Osteocyte (in vitro differentiated cells): ENCODE data around the gene TLX2. TPM values are rescaled to one million over a fixed set of nuclear protein-coding genes. Genes with fewer than 3 reads are reported as not detected.
A peak's percentile ranks its signal among the peaks of the same experiment; 100 is the strongest.

Source experiments
- DNase-seq: peaks from one replicate; pipeline ENCODE4 v3.0.0; 2021; ENCODE audit warnings: mixed read lengths; ENCODE audit not compliant: unreplicated experiment; ENCODE audit errors: extremely low spot score
- H3K27ac Mint-ChIP-seq: one replicate; pipeline ENCODE4 v1.8.0; 2021; ENCODE audit warnings: mild to moderate bottlenecking, mixed read lengths; ENCODE audit not compliant: unreplicated experiment
- H3K27me3 Mint-ChIP-seq: one replicate; pipeline ENCODE4 v1.8.0; 2021; ENCODE audit warnings: mixed read lengths; ENCODE audit not compliant: unreplicated experiment
- H3K36me3 Mint-ChIP-seq: one replicate; pipeline ENCODE4 v1.8.0; 2021; ENCODE audit warnings: mixed read lengths; ENCODE audit not compliant: unreplicated experiment
- H3K4me1 Mint-ChIP-seq: one replicate; pipeline ENCODE4 v1.8.0; 2021; ENCODE audit warnings: mixed read lengths; ENCODE audit not compliant: unreplicated experiment
- H3K4me3 Mint-ChIP-seq: one replicate; pipeline ENCODE4 v1.8.0; 2021; ENCODE audit warnings: mild to moderate bottlenecking, moderate library complexity, mixed read lengths; ENCODE audit not compliant: unreplicated experiment
- H3K9me3 Mint-ChIP-seq: one replicate; pipeline ENCODE4 v1.8.0; 2021; ENCODE audit warnings: mixed read lengths; ENCODE audit not compliant: unreplicated experiment
- CTCF ChIP-seq: fragments of 200-600 bp; sonication (generic); IDR thresholded peaks from 2 replicates; pipeline ENCODE4 v1.5.0; 2021; ENCODE audit warnings: antibody characterized with exemption, mild to moderate bottlenecking, moderate library complexity
- total RNA-seq: library from RNA; stranded (reverse); gene quantifications from 2 replicates; pipeline ENCODE4 v1.2.1, GENCODE V29; 2021

The TLX2 gene
- total RNA-seq, 1 donor from 2014 or later = not detected

GRCh38 chr2:74499267-74499939 lies 14.8 kb upstream of the TLX2 start, which contains the start of gene LBX2:
Gene LBX2 (minus strand): TSS chr2:74499603. CDS start chr2:74499537, 66 bp downstream.
- Mint-ChIP-seq H3K4me1 (peaks cover 51% of the 10 kb centered on the region), H3K27me3 (peaks cover 39% of the 10 kb centered on the region), H3K4me3 (peak within 1 kb of the TSS; percentile 76), H3K36me3 (peaks cover 8% of the 10 kb centered on the region), H3K9me3 (no peaks in the 10 kb centered on the region), H3K27ac (peak within 1 kb of the TSS; percentile 40)
- no peak for TF ChIP-seq CTCF
- no peak for DNase-seq

GRCh38 chr2:74499940-74500577 lies 14.2 kb upstream of the TLX2 start:
- no peak overlapping the region for H3K27ac Mint-ChIP-seq
- H3K27me3 Mint-ChIP-seq = peaks cover 39% of the 10 kb centered on the region
- H3K4me1 Mint-ChIP-seq = peaks cover 57% of the 10 kb centered on the region
- no peak for TF ChIP-seq CTCF
- peak overlapping the region; percentile 10 for H3K4me3 Mint-ChIP-seq
- no peaks in the 10 kb centered on the region for H3K9me3 Mint-ChIP-seq
- DNase-seq = no peak
- H3K36me3 Mint-ChIP-seq = peaks cover 14% of the 10 kb centered on the region

GRCh38 chr2:74500578-74500946 lies 13.7 kb upstream of the TLX2 start:
- Mint-ChIP-seq H3K27me3 (peaks cover 39% of the 10 kb centered on the region), H3K27ac (no peak overlapping the region), H3K9me3 (no peaks in the 10 kb centered on the region), H3K4me1 (peaks cover 62% of the 10 kb centered on the region), H3K36me3 (peaks cover 18% of the 10 kb centered on the region), H3K4me3 (no peak overlapping the region)
- DNase-seq = no peak
- TF ChIP-seq CTCF = no peak

- H3K4me1 Mint-ChIP-seq = peaks cover 71% of the 10 kb centered on the region
- H3K27me3 Mint-ChIP-seq = peaks cover 39% of the 10 kb centered on the region
- TF ChIP-seq CTCF = no peak
- H3K9me3 Mint-ChIP-seq = no peaks in the 10 kb centered on the region
- no peak for DNase-seq
- peaks cover 15% of the 10 kb centered on the region for H3K36me3 Mint-ChIP-seq
- H3K4me3 Mint-ChIP-seq = peak overlapping the region; percentile 71
- no peak overlapping the region for H3K27ac Mint-ChIP-seq
Measured at GRCh38 chr2:74501335-74502071, 12.7 kb upstream of the TLX2 start.
